ELF-1 (cell line): ENCODE results near the gene EVI5.

ENCODE experiments used
- DNase-seq: peaks from one replicate; pipeline ENCODE4 v3.0.0-alpha.2; 2016; ENCODE audit warnings: low read depth, low spot score

EVI5 gene

GRCh38 chr1:92459871-92460320 lies 325.0 kb downstream of the EVI5 start:
- DNase-seq: no peak
